Hepatocyte (in vitro differentiated cells): ENCODE measurements around the gene C19orf25. TPM values are rescaled to one million over a fixed set of nuclear protein-coding genes. Genes with fewer than 3 reads are reported as not detected.

Experiments used
- DNase-seq: peaks from one replicate; pipeline ENCODE4 v3.0.0-alpha.2; 2016; ENCODE audit warnings: low spot score
- H2AFZ ChIP-seq: fragments of 200-600 bp; sonication (generic); 2 replicates; pipeline ENCODE4 v1.6.0; 2016; ENCODE audit warnings: antibody characterized with exemption, mild to moderate bottlenecking
- H3K27ac ChIP-seq: fragments of 200-600 bp; sonication (generic); 2 replicates; pipeline ENCODE4 v1.5.1; 2016; ENCODE audit warnings: mild to moderate bottlenecking
- H3K27me3 ChIP-seq: fragments of 200-600 bp; sonication (generic); 2 replicates; pipeline ENCODE4 v1.6.1; 2016
- H3K36me3 ChIP-seq: fragments of 200-600 bp; sonication (generic); replicated peaks from 2 replicates; pipeline ENCODE4 v1.5.1; 2016; ENCODE audit warnings: low read depth; ENCODE audit not compliant: insufficient read depth
- H3K4me1 ChIP-seq: fragments of 200-600 bp; sonication (generic); 2 replicates; pipeline ENCODE4 v1.5.1; 2016; ENCODE audit warnings: mild to moderate bottlenecking, moderate library complexity; ENCODE audit not compliant: insufficient read depth
- H3K4me2 ChIP-seq: fragments of 200-600 bp; sonication (generic); 2 replicates; pipeline ENCODE4 v1.6.0; 2016
- H3K4me3 ChIP-seq: fragments of 200-600 bp; sonication (generic); 2 replicates; pipeline ENCODE4 v1.5.1; 2016; ENCODE audit warnings: mild to moderate bottlenecking
- H3K79me2 ChIP-seq: fragments of 200-600 bp; sonication (generic); 2 replicates; pipeline ENCODE4 v1.6.0; 2017; ENCODE audit warnings: mild to moderate bottlenecking
- H3K9me2 ChIP-seq: fragments of 200-600 bp; sonication (generic); replicated peaks from 2 replicates; pipeline ENCODE4 v1.6.0; 2017; ENCODE audit warnings: mild to moderate bottlenecking; ENCODE audit not compliant: insufficient read depth
- H3K9me3 ChIP-seq: fragments of 200-600 bp; sonication (generic); 2 replicates; pipeline ENCODE4 v1.5.1; 2016; ENCODE audit warnings: low read depth, mild to moderate bottlenecking
- H4K20me1 ChIP-seq: fragments of 200-600 bp; sonication (generic); 2 replicates; pipeline ENCODE4 v1.6.0; 2016; ENCODE audit warnings: mild to moderate bottlenecking; ENCODE audit not compliant: insufficient read depth, poor library complexity, severe bottlenecking
- CTCF ChIP-seq: fragments of 200-600 bp; sonication (generic); IDR thresholded peaks from 2 replicates; pipeline ENCODE4 v1.5.1; 2016; ENCODE audit warnings: antibody characterized with exemption, mild to moderate bottlenecking; ENCODE audit not compliant: poor library complexity
- EZH2 ChIP-seq: fragments of 200-600 bp; sonication (generic); IDR thresholded peaks from 2 replicates; pipeline ENCODE4 v1.6.1; 2016; ENCODE audit warnings: antibody characterized with exemption, mild to moderate bottlenecking, borderline replicate concordance
- EZH2phosphoT487 ChIP-seq: fragments of 200-600 bp; sonication (generic); IDR thresholded peaks from one replicate; pipeline ENCODE4 v1.6.1; 2018; ENCODE audit warnings: antibody characterized with exemption, mild to moderate bottlenecking, low read depth, moderate library complexity; ENCODE audit not compliant: unreplicated experiment, severe bottlenecking
- WGBS: methylation state at CpG from one replicate; pipeline ENCODE4 v1.1.6; 2016; ENCODE audit warnings: low lambda C conversion rate; ENCODE audit errors: missing lambda C conversion rate; 5-methylcytosine and 5-hydroxymethylcytosine counted together
- polyA plus RNA-seq: library from polyadenylated mRNA; unstranded; fragments of >200 nt; fragmentation: Nextera tagmentation; extraction: Ambion mirVana; gene quantifications from 2 replicates; pipeline ENCODE4 v1.2.1, GENCODE V29; 2016
- total RNA-seq: library from RNA; depleted of rRNA; stranded (reverse); fragments of >200 nt; gene quantifications from 2 replicates; pipeline ENCODE4 v1.2.3, GENCODE V29; 2014

C19orf25 gene
- total and polyA plus RNA-seq, 2 experiments from 2014 or later: 36.3 to 43.6 TPM

- H2AFZ ChIP-seq: no peak overlapping the region
- peaks cover 62% of the 10 kb centered on the region for H4K20me1 ChIP-seq
- no peaks in the 10 kb centered on the region for H3K36me3 ChIP-seq
- no peak overlapping the region for H3K4me2 ChIP-seq
- peaks cover 29% of the 10 kb centered on the region for H3K4me1 ChIP-seq
- peaks cover 28% of the 10 kb centered on the region for H3K79me2 ChIP-seq
- H3K27me3 ChIP-seq: peaks cover 42% of the 10 kb centered on the region
- DNase-seq: no peak
- no peak for TF ChIP-seq EZH2
- TF ChIP-seq CTCF: no peak
- TF ChIP-seq EZH2phosphoT487: no peak
- H3K27ac ChIP-seq: no peak overlapping the region
- H3K9me2 ChIP-seq: no peaks in the 10 kb centered on the region
- 91% methylated on average over 31 of the region's 31 CpGs for WGBS
- H3K9me3 ChIP-seq: no peaks in the 10 kb centered on the region
- H3K4me3 ChIP-seq: no peak overlapping the region
Measured at GRCh38 chr19:1474011-1474764, 4.8 kb downstream of the C19orf25 start.

GRCh38 chr19:1473085-1473851 is 5.7 kb downstream of the C19orf25 start:
- no peak overlapping the region for H3K4me2 ChIP-seq
- H3K79me2 ChIP-seq: peaks cover 21% of the 10 kb centered on the region
- H3K4me1 ChIP-seq: peaks cover 31% of the 10 kb centered on the region
- H2AFZ ChIP-seq: no peak overlapping the region
- peaks cover 48% of the 10 kb centered on the region for H3K27me3 ChIP-seq
- H3K9me2 ChIP-seq: no peaks in the 10 kb centered on the region
- TF ChIP-seq EZH2phosphoT487 (no peak), CTCF (no peak), EZH2 (no peak)
- H3K9me3 ChIP-seq: no peaks in the 10 kb centered on the region
- peaks cover 71% of the 10 kb centered on the region for H4K20me1 ChIP-seq
- DNase-seq: no peak
- no peaks in the 10 kb centered on the region for H3K36me3 ChIP-seq
- H3K27ac ChIP-seq: no peak overlapping the region
- no peak overlapping the region for H3K4me3 ChIP-seq
- 82% methylated on average over 20 of the region's 20 CpGs for WGBS

GRCh38 chr19:1472231-1473084 is 6.6 kb downstream of the C19orf25 start:
- peaks cover 77% of the 10 kb centered on the region for H4K20me1 ChIP-seq
- H3K79me2 ChIP-seq: peaks cover 13% of the 10 kb centered on the region
- TF ChIP-seq EZH2 (no peak), CTCF (no peak), EZH2phosphoT487 (no peak)
- peaks cover 56% of the 10 kb centered on the region for H3K27me3 ChIP-seq
- H3K4me2 ChIP-seq: no peak overlapping the region
- no peaks in the 10 kb centered on the region for H3K9me3 ChIP-seq
- DNase-seq: no peak
- H3K36me3 ChIP-seq: no peaks in the 10 kb centered on the region
- no peak overlapping the region for H3K4me3 ChIP-seq
- H2AFZ ChIP-seq: no peak overlapping the region
- no peak overlapping the region for H3K27ac ChIP-seq
- H3K9me2 ChIP-seq: no peaks in the 10 kb centered on the region
- 71% methylated on average over 35 of the region's 44 CpGs for WGBS
- peaks cover 30% of the 10 kb centered on the region for H3K4me1 ChIP-seq
